Smooth muscle cell (in vitro differentiated cells): ENCODE measurements around the gene PXDN. TPM values are rescaled to one million over a fixed set of nuclear protein-coding genes. Genes with fewer than 3 reads are reported as not detected.

Experiments used
- DNase-seq: peaks from one replicate; lab custom pipeline; 2025; ENCODE audit not compliant: unreplicated experiment; lab: John Stamatoyannopoulos, UW
- H2AFZ ChIP-seq: fragments of 200-600 bp; sonication (generic); 2 replicates; pipeline ENCODE4 v1.6.0; 2016; ENCODE audit warnings: antibody characterized with exemption, low read depth, mild to moderate bottlenecking
- H3F3A ChIP-seq: fragments of 200-600 bp; sonication (generic); 2 replicates; pipeline ENCODE4 v1.6.0; 2017; ENCODE audit warnings: antibody characterized with exemption, low read depth
- H3K27ac ChIP-seq: fragments of 200-600 bp; sonication (generic); 2 replicates; pipeline ENCODE4 v1.5.1; 2016; ENCODE audit warnings: low read depth, mild to moderate bottlenecking
- H3K27me3 ChIP-seq: fragments of 200-600 bp; sonication (generic); 2 replicates; pipeline ENCODE4 v1.6.1; 2016; ENCODE audit warnings: low read depth, mild to moderate bottlenecking
- H3K36me3 ChIP-seq: fragments of 200-600 bp; sonication (generic); 2 replicates; pipeline ENCODE4 v1.5.1; 2016; ENCODE audit warnings: low read depth
- H3K4me1 ChIP-seq: fragments of 200-600 bp; sonication (generic); 2 replicates; pipeline ENCODE4 v1.5.1; 2016; ENCODE audit warnings: low read depth
- H3K4me2 ChIP-seq: fragments of 200-600 bp; sonication (generic); 2 replicates; pipeline ENCODE4 v1.6.0; 2016; ENCODE audit warnings: mild to moderate bottlenecking
- H3K4me3 ChIP-seq: fragments of 200-600 bp; sonication (generic); 2 replicates; pipeline ENCODE4 v1.5.1; 2016; ENCODE audit warnings: mild to moderate bottlenecking
- H3K79me2 ChIP-seq: fragments of 200-600 bp; sonication (generic); 2 replicates; pipeline ENCODE4 v1.6.0; 2016; ENCODE audit warnings: low read depth, mild to moderate bottlenecking
- H3K9ac ChIP-seq: fragments of 200-600 bp; sonication (generic); 2 replicates; pipeline ENCODE4 v1.6.0; 2016; ENCODE audit warnings: low read depth
- H3K9me3 ChIP-seq: fragments of 200-600 bp; sonication (generic); replicated peaks from 2 replicates; pipeline ENCODE4 v1.5.1; 2016; ENCODE audit warnings: low read depth
- H4K20me1 ChIP-seq: fragments of 200-600 bp; sonication (generic); 2 replicates; pipeline ENCODE4 v1.6.0; 2016; ENCODE audit warnings: low read depth
- CTCF ChIP-seq: fragments of 200-600 bp; sonication (generic); IDR thresholded peaks from 2 replicates; pipeline ENCODE4 v1.5.1; 2017; ENCODE audit warnings: borderline replicate concordance, mild to moderate bottlenecking, antibody characterized with exemption; ENCODE audit not compliant: insufficient read depth, poor library complexity, severe bottlenecking
- WGBS: methylation state at CpG from one replicate; pipeline ENCODE4 v1.1.7; 2016; ENCODE audit warnings: low lambda C conversion rate; 5-methylcytosine and 5-hydroxymethylcytosine counted together
- polyA plus RNA-seq: library from polyadenylated mRNA; unstranded; fragments of >200 nt; fragmentation: Nextera tagmentation; extraction: Ambion mirVana; gene quantifications from 2 replicates; pipeline ENCODE4 v1.2.1, GENCODE V29; 2016
- total RNA-seq: library from RNA; depleted of rRNA; stranded (reverse); fragments of >200 nt; gene quantifications from 2 replicates; pipeline ENCODE4 v1.2.3, GENCODE V29; 2014

Gene PXDN
- total and polyA plus RNA-seq, 2 experiments from 2014 or later: 328 to 333 TPM

- no peak for TF ChIP-seq CTCF
- H4K20me1 ChIP-seq: no peaks in the 10 kb centered on the region
These were observed 4.6 kb upstream of the PXDN start for GRCh38 chr2:1748741-1749488.

GRCh38 chr2:1748176-1748740 lies 3.9 kb upstream of the PXDN start:
- no peak for DNase-seq
- Histone ChIP-seq H3K9ac (no peak overlapping the region), H3K79me2 (peaks cover 12% of the 10 kb centered on the region), H3K4me2 (no peak overlapping the region), H3K27me3 (no peaks in the 10 kb centered on the region), H4K20me1 (no peaks in the 10 kb centered on the region), H3K4me1 (no peaks in the 10 kb centered on the region), H3K36me3 (no peaks in the 10 kb centered on the region), H3F3A (no peaks in the 10 kb centered on the region), H2AFZ (no peak overlapping the region), H3K27ac (no peak overlapping the region), H3K4me3 (no peak overlapping the region), H3K9me3 (no peaks in the 10 kb centered on the region)
- no peak for TF ChIP-seq CTCF
- 80% methylated on average over 6 of the region's 6 CpGs for WGBS

More at GRCh38 chr2:1748741-1749488, 4.6 kb upstream of the PXDN start:
- no peak for DNase-seq
- no peak overlapping the region for H3K4me2 ChIP-seq
- 72% methylated on average over 17 of the region's 17 CpGs for WGBS
- H3K9ac ChIP-seq: no peak overlapping the region
- no peak overlapping the region for H2AFZ ChIP-seq
- no peaks in the 10 kb centered on the region for H3K36me3 ChIP-seq
- H3K9me3 ChIP-seq: no peaks in the 10 kb centered on the region
- H3K4me1 ChIP-seq: no peaks in the 10 kb centered on the region
- H3K27ac ChIP-seq: no peak overlapping the region
- H3F3A ChIP-seq: no peaks in the 10 kb centered on the region
- no peaks in the 10 kb centered on the region for H3K27me3 ChIP-seq
- peaks cover 12% of the 10 kb centered on the region for H3K79me2 ChIP-seq
- H3K4me3 ChIP-seq: no peak overlapping the region

- H4K20me1 ChIP-seq: peaks cover 8% of the 10 kb centered on the region
- no peaks in the 10 kb centered on the region for H3K9me3 ChIP-seq
- H3F3A ChIP-seq: peaks cover 6% of the 10 kb centered on the region
- H3K4me2 ChIP-seq: no peak overlapping the region
- no peak overlapping the region for H2AFZ ChIP-seq
- H3K79me2 ChIP-seq: peaks cover 19% of the 10 kb centered on the region
- H3K27me3 ChIP-seq: no peaks in the 10 kb centered on the region
- no peak overlapping the region for H3K9ac ChIP-seq
- no peak for TF ChIP-seq CTCF
- no peak overlapping the region for H3K27ac ChIP-seq
- no peaks in the 10 kb centered on the region for H3K36me3 ChIP-seq
- 91% methylated on average over 26 of the region's 26 CpGs for WGBS
- peaks cover 1% of the 10 kb centered on the region for H3K4me1 ChIP-seq
- no peak overlapping the region for H3K4me3 ChIP-seq
- DNase-seq: no peak
These were observed 3.0 kb upstream of the PXDN start for GRCh38 chr2:1747065-1747941.
